Measurements from ENCODE around the gene PJVK. TPM values are rescaled to one million over a fixed set of nuclear protein-coding genes. Genes with fewer than 3 reads are reported as not detected.

PJVK gene
- total and polyA plus RNA-seq, 2 of the 13 experiments (the other 11 are each of a cell fraction or from before 2014, with no cell fraction given), result 1.2 to 2.6 TPM

- TF ChIP-seq PATZ1 (CRISPR knock-in tag; IDR thresholded peaks at IDR 0.05) (no peak), ELF3 (CRISPR knock-in tag; IDR thresholded peaks at IDR 0.05) (no peak), ASH2L (IDR thresholded peaks at IDR 0.05; ENCODE audit: insufficient read length, low read depth, low read length) (no peak), RNF2 (conservative IDR thresholded peaks at IDR 0.05; ENCODE audit: low read depth) (peak; percentile 48; the same call in 1 of the 2 replicates), TBX2 (CRISPR knock-in tag; IDR thresholded peaks at IDR 0.05; ENCODE audit: borderline replicate concordance) (peak; percentile 50; the same call in 1 of the 2 replicates), FOXA1 (IDR thresholded peaks at IDR 0.05) (no peak), FOXA1 (CRISPR knock-in tag; IDR thresholded peaks at IDR 0.05) (no peak), ZEB1 (IDR thresholded peaks at IDR 0.05; ENCODE audit: insufficient replicate concordance, low read depth) (no peak), POLR2A (IDR thresholded peaks at IDR 0.05; ENCODE audit: insufficient read depth in 1 of 2, low read depth in 2 of 2, low read length in 2 of 2) (no peak), ZNF816 (CRISPR knock-in tag; IDR thresholded peaks at IDR 0.05; ENCODE audit: borderline replicate concordance) (no peak), ZMYM3 (CRISPR knock-in tag; IDR thresholded peaks at IDR 0.05) (peak; percentile 23; the same call in 1 of the 2 replicates), ZNF234 (CRISPR knock-in tag; conservative IDR thresholded peaks at IDR 0.05) (no peak), ZNF10 (CRISPR knock-in tag; IDR thresholded peaks at IDR 0.05; ENCODE audit: borderline replicate concordance, low read depth) (no peak), HMG20B (CRISPR knock-in tag; conservative IDR thresholded peaks at IDR 0.05) (no peak), ZNF275 (CRISPR knock-in tag; IDR thresholded peaks at IDR 0.05; ENCODE audit: borderline replicate concordance) (no peak), ZNF605 (CRISPR knock-in tag; IDR thresholded peaks at IDR 0.05) (no peak), RARG (CRISPR knock-in tag; IDR thresholded peaks at IDR 0.05; ENCODE audit: low read depth) (no peak), RXRA (CRISPR knock-in tag; IDR thresholded peaks at IDR 0.05) (peak; percentile 56; the same call in 1 of the 2 replicates), RNF219 (CRISPR knock-in tag; IDR thresholded peaks at IDR 0.05) (no peak), PCBP2 (optimal IDR thresholded peaks at IDR 0.05; ENCODE audit: low read depth, low read length, poor library complexity, severe bottlenecking) (no peak)
Measured at GRCh38 chr2:178413472-178414265, 37.5 kb upstream of the PJVK start (continued).
